Activated gamma-delta T cell treated with anti-CD3 and anti-CD28 coated beads, Interleukin-2, amount 50 U/mL, for 16 hours (primary cell): ENCODE measurements around the gene PLXNA1.

Experiments used
- DNase-seq: peaks from one replicate; pipeline ENCODE4 v3.0.0-alpha.2; 2020; ENCODE audit warnings: low read depth

Gene PLXNA1

DNA sequence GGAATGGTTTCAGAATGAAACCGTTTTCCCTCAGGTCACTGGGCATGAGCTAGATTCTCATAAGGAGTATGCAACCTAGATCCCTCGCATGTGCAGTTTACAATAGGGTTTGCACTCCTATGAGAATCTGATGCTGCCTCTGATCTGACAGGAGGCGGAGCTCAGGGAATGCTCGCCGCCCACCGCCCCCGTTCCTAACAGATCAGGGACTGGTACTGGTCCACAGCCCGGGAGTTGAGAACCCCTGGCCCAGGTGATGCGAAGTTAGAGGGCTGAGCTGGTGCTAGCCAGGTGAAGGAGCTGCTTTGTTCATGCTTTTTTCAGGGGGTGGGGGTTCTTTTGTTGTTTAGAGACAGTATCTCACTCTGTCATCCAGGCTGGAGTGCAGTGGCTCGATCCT is 15.5 kb upstream of the PLXNA1 start:
- no peak for DNase-seq

DNA sequence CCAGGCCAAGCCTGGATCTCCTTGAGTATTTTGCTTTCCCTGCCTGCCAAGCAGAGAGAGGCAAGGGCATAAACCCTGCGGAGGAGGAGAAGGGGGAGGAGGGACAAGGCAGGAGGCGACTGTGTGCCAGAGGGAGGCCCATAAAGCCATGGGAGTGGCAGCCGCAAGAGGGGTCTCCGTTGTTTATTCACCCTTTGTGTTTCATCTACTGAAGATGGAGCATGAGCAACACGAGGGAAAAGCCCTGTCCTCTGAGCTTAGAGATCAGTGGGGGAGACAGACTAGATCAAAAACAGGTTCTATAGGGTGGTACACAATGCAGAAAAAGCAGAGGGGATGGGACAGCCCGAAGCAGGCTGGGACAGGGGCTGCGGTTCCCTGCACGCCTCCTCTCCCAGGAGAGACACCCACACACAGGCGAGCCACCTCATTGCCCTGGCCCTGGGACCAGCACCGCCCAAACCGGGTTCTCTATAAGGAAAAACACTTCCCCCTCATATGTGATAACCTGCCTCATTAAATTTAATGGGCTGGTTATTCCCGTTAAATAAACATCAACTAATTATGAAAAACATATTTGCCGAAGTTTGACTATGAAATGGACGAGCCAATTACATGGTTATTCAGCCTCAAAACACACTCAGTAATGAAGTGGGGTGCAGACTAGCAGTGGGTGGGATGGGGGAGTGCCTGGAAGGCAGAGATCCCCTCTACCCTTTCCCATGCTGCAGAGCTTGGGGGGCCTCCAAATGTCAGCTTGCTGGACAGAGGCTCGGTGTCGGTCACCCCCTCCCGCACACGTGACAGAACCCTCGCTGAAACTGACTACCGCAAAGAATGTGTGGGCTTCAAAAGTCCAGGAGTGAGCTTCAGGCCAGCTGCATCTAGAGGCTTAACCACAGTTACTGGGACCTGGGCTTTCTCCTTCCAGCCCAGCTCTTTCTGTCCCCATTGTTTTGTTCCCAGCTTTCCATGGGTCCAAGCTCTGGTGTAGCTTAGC is 14.2 kb upstream of the PLXNA1 start:
- no peak for DNase-seq

DNA sequence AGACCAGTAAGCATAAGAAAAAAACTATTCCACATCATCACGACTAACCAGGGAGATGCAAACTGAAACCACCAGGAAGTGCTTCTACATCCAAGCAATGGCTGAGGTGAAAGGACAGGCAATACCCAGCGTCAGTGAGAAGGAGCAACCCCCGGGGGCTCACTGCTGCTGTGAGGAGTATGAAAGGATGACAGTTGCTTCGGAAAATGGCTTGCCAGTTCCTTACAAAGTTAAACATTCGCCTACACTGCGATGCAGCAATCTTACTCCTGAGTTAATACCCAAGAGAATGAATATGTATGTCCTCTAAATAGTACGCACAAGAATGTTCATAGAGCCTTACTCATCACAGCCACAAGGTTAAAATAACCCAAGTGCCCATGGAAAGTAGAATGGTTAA is 13.3 kb upstream of the PLXNA1 start:
- DNase-seq = no peak

DNA sequence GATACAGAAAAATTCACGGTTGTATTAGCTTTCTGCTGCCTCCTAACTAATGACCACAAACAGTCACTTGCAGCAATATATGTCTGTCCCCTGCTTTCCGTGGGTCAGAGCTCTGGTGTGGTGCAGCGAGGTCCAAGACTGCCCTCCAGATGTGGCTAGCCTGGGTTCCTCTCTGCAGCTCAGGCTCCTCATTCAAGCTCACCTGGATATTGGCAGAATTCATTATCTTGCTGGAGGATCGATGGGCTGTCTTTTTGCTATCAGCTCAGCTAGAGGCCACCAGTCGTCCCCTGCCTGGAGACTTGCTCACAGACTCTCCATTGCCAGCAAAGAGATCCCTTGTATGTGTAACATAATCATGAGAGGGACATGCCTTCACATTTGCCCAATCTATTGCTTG is 12.8 kb upstream of the PLXNA1 start:
- no peak for DNase-seq

DNA sequence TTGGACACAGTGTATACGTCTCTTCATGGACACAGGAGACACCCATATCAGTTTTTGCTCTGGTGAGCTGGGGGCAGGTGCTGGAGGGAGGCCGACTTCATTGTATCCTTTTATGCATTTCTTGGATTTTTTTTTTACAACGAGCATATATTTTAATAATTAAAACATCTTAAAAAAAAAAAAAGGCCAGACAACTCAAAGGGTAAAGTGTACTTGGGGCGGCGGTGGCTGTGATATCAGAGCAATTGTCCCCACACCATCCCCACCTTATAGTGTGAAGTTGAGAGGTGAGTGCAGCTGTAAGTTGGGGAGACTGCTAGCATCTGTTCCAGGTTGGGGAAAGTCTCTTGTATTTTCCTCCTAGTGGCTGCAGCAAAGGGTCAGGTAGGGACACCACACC is 12.0 kb upstream of the PLXNA1 start:
- DNase-seq = no peak

DNA sequence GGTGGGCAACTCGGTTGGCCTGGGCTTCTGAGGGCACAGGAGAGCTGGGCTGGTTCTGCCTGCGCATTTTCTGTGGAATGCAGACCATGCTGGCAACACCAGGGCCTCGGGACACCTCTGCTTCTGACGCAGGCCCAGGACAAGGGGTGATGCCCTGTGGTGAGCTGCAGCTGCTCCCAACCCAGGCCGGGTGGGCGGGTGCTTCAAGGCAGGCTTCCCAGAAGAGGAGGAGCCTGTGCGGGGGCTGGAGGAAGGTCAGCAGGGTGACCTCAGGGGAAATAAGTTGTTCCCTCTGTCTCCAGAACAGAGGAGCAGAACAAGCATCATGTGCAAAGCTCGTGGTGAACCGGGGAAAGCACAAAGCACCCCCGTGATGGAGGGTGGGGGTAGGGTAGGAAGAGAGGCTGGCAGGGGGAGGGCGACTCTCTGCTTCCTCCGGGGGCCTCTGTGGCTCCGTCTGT is 11.0 kb upstream of the PLXNA1 start:
- DNase-seq = no peak

DNA sequence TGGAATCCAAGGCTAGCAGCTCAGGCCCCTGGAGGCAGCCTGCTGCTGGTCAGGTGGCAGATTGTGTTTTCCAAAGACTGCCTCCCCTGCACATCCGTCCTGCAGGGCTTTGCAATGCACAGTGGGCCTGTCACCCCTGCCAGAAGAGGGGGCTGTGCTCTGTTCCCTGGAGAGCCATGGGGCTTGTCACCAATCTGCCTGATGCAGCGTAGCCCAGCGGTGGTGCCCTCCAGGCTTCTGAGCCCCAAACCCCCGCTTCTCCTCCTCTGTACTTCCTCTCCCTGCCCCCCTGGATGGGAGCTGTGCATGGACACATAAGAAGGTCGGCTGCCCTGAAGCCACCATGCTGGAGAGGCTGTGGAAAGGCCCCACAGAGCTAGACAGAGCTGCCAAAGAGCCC is 10.0 kb upstream of the PLXNA1 start:
- DNase-seq = no peak

DNA sequence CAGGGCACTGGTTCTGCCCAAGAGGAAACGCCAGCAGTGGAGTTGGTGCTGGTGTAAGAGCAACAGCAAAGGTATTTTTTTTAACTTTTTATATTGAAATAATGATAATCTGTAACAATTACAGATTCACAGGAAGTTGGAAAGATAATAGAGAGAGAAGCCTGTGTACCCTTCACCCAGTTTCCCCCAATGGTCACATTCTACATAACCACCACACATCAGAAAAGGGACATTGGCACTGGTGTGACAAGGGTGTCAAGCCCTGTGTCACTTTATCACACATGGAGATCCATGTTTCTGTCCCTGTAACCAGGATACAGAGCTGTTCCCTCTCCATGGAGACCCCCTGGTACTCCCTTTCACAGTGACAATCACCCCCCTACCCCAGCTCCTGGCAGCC is 9.1 kb upstream of the PLXNA1 start:
- no peak for DNase-seq

DNA sequence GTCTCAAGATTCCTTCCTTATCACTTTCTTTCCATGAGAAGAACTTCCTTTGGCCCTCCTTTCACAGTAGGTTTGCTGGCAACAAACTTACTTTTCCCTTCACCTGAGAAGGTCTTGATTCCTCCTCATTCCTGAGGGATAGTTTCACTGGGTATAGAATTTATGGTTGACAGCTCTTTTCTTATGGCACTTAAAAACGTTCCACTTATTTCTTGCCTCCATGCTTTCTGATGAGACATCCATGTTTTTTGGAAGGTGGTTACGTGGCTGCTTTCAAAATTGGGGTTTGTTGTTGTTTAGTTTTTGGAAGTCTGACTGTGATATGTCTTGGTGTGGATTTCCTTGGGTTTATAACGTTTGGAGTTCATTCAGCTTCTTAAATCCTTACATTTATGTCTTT is 8.2 kb upstream of the PLXNA1 start:
- no peak for DNase-seq

DNA sequence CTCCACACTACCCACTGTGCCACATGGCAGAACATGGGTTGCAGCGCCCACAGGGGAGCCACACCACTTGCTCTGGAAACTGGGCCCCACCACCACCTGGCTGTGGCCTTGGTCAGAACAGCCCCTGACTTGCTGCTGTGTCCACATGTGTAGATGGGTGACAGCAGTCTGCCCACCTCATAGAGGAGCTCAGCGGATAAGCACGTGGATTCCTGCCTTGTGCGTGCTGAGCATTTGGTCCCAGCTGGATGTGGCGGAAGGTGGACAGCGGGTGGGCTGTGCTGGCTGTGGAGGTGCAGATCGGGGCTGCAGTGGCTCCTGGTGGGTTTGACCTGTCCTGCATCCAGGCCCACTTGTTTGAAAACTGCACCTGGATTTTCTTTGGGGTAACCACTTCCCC is 6.0 kb upstream of the PLXNA1 start:
- no peak for DNase-seq

DNA sequence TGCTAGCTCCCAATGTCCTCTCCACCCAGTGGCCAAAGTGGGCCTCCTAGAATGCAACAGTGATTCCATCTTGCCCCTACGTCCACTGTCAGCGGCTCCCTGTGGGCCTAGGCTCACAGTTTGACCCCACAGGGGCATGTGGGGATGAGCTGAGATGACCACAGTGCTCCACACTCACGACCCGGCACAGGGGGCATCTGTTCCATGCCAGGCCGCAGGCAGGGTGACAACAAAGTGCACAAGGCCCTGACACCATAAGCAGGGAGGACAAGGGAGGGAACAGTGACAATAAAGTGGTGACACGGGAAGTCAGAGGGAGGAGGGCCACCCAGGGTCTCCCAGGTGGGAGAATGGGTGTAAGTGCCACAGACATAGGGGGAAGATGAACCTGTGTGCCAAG is 5.1 kb upstream of the PLXNA1 start:
- no peak for DNase-seq

DNA sequence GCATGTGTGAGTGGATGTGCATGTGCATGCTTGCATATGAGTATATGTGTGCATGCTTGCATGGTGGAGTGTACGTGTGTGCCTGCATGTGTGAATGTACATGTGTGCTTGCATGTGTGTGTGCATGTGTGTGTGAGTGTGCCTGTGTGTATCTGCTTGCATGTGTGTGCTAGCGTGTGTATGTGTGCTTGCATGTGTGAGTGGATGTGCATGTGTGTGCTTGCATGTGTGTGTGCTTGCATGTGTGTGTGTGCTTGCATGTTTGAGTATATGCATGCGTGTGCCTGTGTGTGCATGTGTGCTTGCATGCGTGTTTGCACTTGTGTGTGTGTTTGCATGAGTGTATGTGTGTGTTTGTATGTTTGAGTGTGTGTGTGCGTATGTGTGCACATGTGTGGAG is 4.6 kb upstream of the PLXNA1 start:
- no peak for DNase-seq

DNA sequence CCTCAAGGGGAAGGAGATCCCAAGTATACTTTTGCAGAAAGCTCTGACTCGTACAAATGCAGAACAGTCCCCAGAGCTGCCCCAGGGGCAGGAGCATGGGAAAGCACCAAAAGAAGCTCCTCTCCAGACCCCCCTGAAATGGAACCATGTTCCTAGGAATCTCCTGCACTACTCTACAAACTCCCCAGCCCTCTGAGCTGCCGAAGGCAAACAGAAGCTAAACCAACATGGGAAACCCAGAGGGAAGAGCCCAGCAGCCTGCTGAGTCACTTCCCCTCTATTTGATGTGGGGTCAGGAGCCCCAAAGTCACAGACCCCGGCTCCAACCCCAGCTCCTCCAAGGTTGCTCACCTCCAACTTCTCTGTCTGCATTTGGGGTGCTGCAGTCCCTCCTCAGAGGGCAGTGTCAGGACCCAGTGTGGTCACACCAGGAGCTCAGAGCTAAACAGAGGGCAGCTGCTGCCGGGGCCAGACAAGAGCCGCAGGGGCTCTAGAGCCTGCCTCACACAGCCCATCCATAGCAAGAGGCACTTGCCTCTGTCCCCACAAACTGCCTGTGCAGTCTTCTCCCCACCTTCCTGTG is 3.8 kb upstream of the PLXNA1 start:
- DNase-seq = no peak

DNA sequence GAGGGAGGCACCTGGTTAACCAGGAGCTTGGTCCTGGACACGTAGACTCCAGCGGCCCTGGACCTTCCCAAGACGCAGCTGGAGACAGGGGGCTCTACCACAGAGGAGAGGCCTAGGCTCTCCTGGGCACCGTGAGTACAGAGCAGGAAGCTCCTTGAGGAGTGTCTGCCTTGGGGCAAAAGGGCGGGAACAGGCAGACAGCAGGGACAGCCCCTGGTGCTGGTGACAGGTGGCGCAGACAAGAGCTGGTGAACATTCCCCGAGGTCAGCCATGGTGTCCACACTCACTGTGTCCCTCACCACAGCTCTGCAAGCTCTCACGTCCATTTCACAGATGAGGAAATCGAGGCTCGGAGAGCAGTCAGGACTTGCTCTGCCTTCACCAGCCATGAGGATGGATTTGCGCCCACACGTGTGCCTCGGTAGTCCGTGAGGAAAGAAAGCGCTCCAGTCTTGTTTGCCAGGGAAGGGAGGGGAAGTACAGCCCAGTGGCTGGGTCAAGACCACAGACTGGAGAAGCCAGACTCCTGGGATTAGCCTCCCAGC is 2.6 kb upstream of the PLXNA1 start:
- no peak for DNase-seq

DNA sequence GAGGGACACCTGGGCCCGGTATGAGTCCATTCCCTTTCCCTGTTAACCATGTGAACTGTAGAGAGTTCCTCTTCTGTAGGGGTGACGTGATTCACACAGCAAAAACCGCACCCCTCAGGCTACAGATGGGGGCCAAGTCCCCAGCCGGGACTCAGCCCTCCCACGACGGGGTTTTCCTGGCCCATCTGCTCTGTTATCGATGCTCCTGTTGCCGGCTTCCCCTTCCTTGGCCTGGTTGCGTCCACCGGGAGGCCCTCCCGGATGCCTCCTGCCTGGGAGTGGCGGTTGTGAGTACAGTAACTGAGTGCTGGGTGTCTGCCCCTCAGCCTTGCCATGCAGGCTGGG is 817 bp upstream of the PLXNA1 start:
- DNase-seq = peak; percentile 52

DNA sequence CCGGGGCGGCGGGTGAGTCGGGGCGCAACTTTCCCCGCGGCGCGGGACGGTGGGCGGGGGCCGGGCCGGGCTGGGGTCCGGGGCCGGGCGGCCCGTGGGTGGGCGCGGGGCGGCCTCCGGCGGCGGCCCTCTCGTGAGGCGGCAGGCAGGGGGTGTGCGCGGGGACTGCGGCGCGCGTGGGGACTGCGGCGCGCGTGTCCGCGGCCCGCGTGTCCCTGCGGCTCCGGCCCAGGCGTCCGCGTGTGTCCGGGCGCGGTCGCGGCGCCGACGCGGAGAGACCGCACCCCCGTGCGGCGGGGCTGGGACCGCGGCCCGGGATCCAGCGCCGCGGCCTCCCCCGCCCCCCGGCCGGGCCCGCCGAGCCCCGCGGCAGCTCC is 349 bp downstream of the PLXNA1 start:
- no peak for DNase-seq

DNA sequence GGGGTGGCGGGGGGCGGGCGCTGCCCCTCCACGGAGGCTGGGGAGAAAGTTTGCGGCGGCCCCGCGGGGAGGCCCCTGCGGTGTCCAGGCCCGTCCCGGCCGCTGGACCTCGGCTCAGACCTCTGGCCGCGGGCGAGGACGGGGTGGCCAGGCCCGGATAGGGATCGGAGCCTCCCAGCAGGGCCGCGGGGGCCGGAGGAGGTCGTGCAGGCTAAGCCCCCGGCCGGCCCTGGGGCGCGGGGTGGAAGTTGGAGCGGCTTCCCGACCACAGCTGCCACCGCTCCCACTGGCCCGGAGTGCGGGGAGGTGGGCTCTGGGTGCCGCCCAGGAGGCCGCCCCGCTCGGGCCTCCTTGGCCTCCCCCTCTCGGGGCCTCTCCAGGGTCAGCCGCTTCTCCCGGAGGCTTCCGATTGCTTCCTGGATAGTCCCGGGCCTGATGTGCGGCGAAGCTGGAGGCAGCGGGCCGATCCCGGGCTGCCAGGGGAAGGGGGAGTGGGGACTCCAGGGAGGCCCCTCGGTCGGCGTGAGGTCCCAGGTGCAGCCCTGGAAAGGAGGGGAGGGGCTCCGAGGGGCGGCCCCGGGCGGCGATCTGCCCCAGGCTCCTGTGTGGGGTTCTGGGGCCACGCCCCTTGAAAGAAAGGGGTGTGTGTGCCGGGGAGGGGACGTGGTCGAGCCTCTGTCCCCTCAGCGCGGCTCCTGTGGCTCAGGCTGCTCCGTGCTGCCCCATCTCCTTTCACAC is 907 bp downstream of the PLXNA1 start:
- DNase-seq = no peak

DNA sequence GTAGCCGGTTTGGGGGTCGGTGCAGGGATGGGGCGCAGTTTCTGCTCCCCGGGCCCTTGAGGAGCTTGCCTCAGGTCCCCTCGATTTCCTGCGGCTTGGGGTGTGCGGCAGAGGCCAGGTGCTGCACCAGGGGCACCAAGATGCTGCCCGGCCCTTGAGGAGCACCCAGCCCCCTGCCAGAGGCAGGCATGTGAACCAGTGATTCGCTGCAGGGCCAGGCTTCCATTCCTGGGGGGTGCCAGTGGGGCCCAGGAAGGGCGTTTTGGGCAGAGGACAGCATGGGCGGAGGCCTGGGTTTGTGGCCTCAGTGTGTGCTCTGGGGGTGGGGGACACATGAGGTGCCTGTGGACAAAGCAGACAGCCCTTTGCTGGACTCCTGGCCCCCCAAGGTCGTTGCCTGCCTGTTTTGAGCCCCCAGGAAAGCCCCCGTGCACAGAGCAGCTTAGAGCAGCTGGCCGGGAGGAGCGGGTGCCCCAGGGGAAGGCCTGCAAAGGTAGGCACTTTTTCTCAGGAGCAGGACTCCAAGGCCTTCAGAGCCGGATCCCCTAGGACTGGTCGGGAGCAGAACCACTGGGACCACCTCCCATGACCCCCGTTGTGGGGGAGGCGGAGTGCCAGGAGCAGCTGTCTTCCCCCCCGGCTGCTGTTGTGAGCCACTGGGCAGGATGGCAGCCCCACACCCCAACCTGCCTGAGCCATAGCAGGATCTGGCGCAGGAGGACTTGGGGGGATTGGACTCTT is 1.6 kb downstream of the PLXNA1 start:
- DNase-seq = no peak

DNA sequence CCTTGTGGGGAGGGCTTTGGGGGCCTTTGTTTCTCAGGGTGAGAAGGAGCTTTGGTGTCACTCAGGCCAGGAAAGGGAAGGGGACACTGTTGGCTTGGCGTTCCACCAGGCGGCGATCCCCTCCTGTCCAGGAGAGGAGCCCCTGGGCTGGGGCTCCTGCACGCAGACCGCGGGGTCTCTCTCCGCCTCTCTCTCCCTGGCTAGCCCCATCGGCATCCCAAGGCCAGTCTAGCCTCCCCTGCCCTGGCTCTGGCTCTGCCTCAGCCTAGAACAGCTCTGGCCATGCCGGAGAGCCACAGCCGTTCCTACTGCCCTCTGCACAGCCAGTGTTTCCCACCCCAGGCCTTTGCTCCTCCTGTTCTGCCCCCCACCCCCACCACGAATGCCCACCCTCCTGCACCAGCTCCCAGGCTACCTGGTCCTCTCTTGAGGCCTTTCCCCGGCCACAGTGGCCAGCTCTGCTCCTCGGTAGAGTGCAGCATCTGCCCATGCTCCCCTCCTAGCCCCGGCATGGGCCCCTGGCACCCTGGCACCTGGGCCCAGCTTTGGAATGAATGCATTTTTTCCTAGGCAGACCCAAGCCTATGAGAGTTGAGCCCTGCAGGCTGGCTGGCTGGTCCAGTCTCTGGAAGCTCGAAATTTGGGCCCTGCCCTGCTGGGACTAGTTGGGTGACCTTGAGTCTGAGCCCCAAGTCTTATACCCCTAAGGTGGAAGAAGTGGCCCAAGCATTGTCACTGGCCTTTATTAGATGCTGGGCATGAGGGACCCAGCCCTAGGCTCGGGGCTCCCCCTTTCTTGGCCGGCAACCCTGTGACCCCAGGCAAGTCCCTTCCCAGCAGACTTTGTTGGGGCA is 2.4 kb downstream of the PLXNA1 start:
- no peak for DNase-seq

DNA sequence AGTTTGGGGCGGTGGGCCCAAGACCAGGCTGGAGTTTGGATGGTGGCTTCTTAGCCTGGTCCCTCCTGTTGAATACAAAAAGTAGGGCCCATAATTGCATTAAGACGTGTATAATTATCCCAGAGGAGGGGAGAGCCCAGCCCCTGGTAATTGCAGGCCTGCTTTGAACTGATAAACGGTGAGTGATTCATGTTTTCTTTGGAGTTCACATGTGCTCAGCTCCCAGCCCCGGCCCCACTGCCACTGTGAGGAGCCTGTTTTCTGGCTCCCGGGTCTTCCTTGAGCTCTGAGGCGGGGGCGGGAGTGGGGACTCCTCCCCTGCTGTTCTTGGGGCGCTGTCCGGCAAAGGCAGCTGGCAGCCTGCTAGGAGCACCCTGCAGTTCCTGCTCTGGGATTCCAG is 3.1 kb downstream of the PLXNA1 start:
- DNase-seq = no peak

DNA sequence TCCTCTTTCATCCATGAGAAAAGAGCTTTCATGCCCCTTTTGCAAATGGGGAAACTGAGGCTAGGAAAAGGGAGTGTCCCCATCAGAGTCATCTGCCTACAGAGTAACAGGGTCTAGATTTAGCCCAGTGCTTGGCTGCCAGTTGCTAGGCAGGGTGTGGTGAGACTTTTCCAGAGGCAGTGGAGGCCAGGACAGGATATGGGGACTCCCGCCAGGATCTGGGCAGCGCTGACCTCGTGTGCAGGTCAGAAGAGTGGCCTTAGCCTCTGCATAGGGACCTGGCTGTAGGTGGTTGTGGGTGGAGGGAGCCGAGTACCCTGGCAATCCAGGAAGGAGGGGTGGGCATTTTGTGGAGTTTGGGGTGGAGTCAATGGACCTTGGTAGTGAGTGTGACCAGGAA is 4.2 kb downstream of the PLXNA1 start:
- DNase-seq = no peak
